ENCODE data around the gene BRMS1.
"Not testable (repeated sequence)": the region's sequence is repeated elsewhere in the genome, so short reads cannot be mapped to it uniquely, and the experiment has no call there.

The BRMS1 gene

GRCh38 chr11:66360406-66361073 is 15.6 kb upstream of the BRMS1 start:
- DNase-seq (ENCODE audit: low read depth) = no peak
- H3K4me3 ChIP-seq (ENCODE audit: low read depth, low read length) = no peak overlapping the region

GRCh38 chr11:66359662-66360087 is 14.8 kb upstream of the BRMS1 start:
- no peak for DNase-seq (ENCODE audit: low read depth)
- TF ChIP-seq CTCF (IDR thresholded peaks at IDR 0.05; ENCODE audit: control insufficient read depth, extremely low read depth, insufficient read depth) = no peak
- H3K4me3 ChIP-seq (ENCODE audit: low read depth, low read length) = no peak overlapping the region

More at GRCh38 chr11:66360406-66361073, 15.6 kb upstream of the BRMS1 start:
- TF ChIP-seq CTCF (IDR thresholded peaks at IDR 0.05; ENCODE audit: control insufficient read depth, extremely low read depth, insufficient read depth) = no peak

DNA sequence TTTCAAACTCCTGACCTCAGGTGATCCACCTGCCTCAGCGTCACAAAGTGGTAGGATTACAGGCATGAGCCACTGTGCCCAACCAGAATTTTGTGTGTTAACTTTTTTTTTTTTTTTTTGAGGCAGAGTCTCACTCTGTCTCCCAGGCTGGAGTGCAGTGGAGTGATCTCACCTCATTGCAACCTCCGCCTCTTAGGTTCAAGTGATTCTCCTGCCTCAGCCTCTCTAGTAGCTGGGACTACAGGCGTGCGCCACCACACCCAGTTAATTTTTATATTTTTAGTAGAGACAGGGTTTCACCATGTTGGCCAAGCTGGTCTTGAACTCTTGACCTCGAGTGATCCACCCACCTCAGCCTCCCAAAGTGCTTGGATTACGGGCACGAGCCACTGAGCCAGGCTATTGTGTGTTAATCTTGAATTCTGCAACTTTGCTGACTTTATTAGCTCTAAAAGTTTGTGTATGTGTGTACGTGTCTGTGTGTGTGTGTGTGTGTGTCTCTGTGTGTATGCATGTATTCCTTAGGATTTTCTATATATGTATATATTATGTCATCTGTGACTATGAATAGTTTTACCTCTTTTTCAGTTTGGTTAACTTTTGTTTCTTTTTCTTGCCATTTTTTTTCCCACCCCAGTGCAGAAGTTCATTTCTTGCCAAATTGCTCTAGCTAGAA is 5.8 kb upstream of the BRMS1 start:
- DNase-seq (ENCODE audit: low read depth); H3K4me3 ChIP-seq (ENCODE audit: low read depth, low read length): not testable (repeated sequence)

DNA sequence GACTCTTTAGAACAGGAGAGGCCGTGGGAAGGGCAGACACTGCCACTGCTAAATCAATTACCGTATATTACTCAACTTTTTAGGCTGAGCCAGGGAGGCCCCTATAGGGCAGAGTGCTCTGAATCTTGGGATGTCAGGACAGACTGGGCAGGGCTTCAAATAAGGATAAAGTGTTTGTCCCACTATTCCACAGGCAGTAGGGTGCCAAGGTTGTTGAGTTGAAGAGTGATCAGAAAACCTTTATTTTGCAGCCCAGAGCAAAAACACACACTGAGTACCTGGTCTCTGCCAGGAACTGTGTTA is 4.1 kb upstream of the BRMS1 start:
- DNase-seq (ENCODE audit: low read depth) = no peak
- H3K4me3 ChIP-seq (ENCODE audit: low read depth, low read length) = no peak overlapping the region
- TF ChIP-seq CTCF (IDR thresholded peaks at IDR 0.05; ENCODE audit: control insufficient read depth, extremely low read depth, insufficient read depth) = no peak

- no peak for TF ChIP-seq CTCF (IDR thresholded peaks at IDR 0.05; ENCODE audit: control insufficient read depth, extremely low read depth, insufficient read depth)
- peak; percentile 79 for DNase-seq (ENCODE audit: low read depth)
These were observed 2.7 kb upstream of the BRMS1 start, which contains the start of gene B4GAT1 for GRCh38 chr11:66347425-66348276. B4GAT1 (minus strand) TSS chr11:66347629; CDS start chr11:66347545, 84 bp downstream.

GRCh38 chr11:66346476-66347424 is 1.8 kb upstream of the BRMS1 start:
- TF ChIP-seq CTCF (IDR thresholded peaks at IDR 0.05; ENCODE audit: control insufficient read depth, extremely low read depth, insufficient read depth) = 0 out of 2 replicates have a peak, but pooled peaks have one; percentile 4
- H3K4me3 ChIP-seq (ENCODE audit: low read depth, low read length) = peak overlapping the region; percentile 89
- no peak for DNase-seq (ENCODE audit: low read depth)

More at GRCh38 chr11:66347425-66348276, 2.7 kb upstream of the BRMS1 start, which contains the start of gene B4GAT1:
- H3K4me3 ChIP-seq (ENCODE audit: low read depth, low read length) = peak within 1 kb of the TSS; percentile 89

Data from LNCaP clone FGC (cell line).